Coronary artery (tissue), 2 donors: ENCODE measurements around the gene GPR39.

Experiments
- DNase-seq: peaks from one replicate; pipeline ENCODE4 v3.0.0-alpha.2; 2017; ENCODE audit warnings: low spot score
- H3K27ac ChIP-seq, 2 donors: fragments of 200-600 bp; sonication (generic); one replicate each; pipeline ENCODE4 v1.5.1; 2016 to 2019
- H3K4me3 ChIP-seq: fragments of 200-600 bp; sonication (generic); 2 replicates; pipeline ENCODE4 v1.5.1; 2016; ENCODE audit warnings: mild to moderate bottlenecking, moderate library complexity
- TF ChIP-seq, protein P1 (sequence below): fragments of 200-600 bp; sonication (generic); IDR thresholded peaks from one replicate; pipeline ENCODE4 v1.5.1; 2019; ENCODE audit warnings: antibody characterized with exemption

The GPR39 gene

GRCh38 chr2:132419235-132419634 lies 2.6 kb downstream of the GPR39 start:
- TF ChIP-seq, protein P1, sequence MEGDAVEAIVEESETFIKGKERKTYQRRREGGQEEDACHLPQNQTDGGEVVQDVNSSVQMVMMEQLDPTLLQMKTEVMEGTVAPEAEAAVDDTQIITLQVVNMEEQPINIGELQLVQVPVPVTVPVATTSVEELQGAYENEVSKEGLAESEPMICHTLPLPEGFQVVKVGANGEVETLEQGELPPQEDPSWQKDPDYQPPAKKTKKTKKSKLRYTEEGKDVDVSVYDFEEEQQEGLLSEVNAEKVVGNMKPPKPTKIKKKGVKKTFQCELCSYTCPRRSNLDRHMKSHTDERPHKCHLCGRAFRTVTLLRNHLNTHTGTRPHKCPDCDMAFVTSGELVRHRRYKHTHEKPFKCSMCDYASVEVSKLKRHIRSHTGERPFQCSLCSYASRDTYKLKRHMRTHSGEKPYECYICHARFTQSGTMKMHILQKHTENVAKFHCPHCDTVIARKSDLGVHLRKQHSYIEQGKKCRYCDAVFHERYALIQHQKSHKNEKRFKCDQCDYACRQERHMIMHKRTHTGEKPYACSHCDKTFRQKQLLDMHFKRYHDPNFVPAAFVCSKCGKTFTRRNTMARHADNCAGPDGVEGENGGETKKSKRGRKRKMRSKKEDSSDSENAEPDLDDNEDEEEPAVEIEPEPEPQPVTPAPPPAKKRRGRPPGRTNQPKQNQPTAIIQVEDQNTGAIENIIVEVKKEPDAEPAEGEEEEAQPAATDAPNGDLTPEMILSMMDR = no peak
- no peak for DNase-seq
- Histone ChIP-seq H3K27ac (no peak overlapping the region), H3K4me3 (no peak overlapping the region)

GRCh38 chr2:132419941-132420340 lies 3.3 kb downstream of the GPR39 start:
- no peak for DNase-seq
- H3K4me3 ChIP-seq = no peak overlapping the region
- TF ChIP-seq, protein P1 = no peak
- H3K27ac ChIP-seq = no peak overlapping the region

DNA sequence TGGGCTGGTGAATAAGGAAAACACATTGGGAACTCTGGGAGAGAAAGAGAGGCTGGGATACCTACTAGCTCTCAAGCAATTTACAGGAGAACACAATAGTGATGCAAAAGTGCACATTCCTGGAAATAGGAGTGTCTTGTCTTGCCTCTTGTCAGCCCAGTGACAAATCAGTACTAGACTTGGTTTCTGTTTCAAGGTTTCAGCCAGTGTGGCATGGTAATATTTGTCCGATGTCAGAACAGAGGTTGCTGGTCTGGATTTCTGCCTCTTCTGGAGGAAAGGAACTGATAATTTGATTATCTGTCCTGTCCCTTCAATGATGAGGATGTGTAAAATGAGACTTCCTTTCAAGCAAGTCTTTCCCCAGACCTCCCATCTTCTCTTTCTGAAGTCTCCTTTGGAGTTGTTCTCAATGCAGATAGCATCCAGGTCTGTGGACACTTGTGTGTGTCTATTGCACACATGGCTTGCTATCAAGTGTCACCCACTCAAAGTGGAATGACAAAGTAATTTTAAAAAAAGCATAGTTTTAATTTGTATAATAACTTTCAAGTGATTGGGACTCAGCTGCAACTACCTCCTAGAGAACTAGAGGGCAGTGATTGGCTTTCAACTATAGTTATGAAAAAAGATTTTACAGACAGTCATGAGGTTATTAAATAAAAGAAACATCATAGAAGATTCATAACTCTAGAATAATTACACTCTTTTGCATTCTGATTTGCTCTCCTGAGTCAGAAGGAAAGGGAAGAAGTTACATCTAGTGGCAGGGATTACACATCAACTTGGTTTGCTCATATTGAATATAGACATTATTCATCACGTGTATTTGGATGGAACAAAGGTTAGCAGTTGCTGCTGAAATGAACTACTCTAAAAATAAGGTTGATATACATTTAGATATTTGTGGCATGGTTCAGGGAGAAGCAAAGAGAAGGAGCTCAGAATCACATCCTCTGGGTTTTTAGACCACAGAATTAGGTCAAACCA lies 4.5 kb downstream of the GPR39 start:
- Histone ChIP-seq H3K27ac (no peak overlapping the region), H3K4me3 (no peak overlapping the region)
- DNase-seq = no peak
- TF ChIP-seq, protein P1 = no peak

DNA sequence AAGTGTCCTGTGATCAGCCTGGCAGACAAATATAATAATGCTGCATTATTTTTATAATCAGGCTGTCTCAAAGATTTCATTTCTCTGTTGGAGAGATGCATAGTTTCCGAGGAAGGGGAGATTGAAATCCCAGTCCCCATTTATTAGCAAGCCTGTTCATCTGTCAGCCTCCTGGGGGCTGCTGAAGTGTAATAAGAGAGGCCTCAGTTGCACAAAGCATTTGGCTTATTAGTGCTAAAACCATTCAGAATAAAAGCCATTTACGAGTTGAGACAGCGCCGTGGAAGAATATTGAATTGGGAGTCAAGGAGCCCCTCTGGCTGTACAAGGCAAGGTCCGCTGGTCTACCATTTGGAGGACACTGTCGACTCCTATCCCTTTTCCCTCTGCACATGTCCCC lies 6.1 kb downstream of the GPR39 start:
- Histone ChIP-seq H3K4me3 (no peak overlapping the region), H3K27ac (no peak overlapping the region)
- DNase-seq = no peak
- TF ChIP-seq, protein P1 = no peak

DNA sequence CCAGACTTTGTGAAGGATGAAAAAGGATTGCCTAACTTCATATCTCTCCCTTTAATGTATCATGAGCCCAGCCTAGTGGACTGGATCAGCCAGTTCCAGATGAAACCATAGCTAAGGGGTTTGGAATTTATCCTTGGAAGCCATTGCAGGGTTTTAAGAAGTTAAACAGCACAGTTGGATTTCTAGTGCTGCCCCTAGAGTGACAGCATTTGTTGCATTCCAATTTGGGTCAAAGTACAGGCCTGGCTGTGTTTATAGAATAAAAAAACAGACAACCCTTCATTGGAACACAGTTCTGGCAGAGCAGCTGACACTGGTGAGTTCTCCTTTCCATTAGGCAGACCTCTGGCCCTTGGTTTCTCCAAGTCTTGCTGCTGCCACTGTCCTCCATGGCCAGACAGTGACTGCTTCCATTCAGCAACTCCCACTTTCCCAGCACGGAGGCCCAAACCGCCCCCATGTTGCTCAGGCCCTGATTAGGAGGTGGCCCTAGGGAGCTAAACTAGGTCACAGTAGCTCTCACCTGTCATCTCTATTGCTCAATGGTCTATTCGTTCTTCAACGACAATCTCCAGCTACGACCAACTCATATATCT lies 8.0 kb downstream of the GPR39 start:
- no peak for DNase-seq
- peak overlapping the region in 1 of 2 donors; percentile 27 for H3K27ac ChIP-seq

GRCh38 chr2:132426033-132426432 lies 9.4 kb downstream of the GPR39 start:
- TF ChIP-seq, protein P1 = no peak
- no peak for DNase-seq

More for the DNA sequence above, 8.0 kb downstream of the GPR39 start:
- TF ChIP-seq, protein P1 = no peak
- no peak overlapping the region for H3K4me3 ChIP-seq

More at GRCh38 chr2:132426033-132426432, 9.4 kb downstream of the GPR39 start:
- no peak overlapping the region for H3K4me3 ChIP-seq
- H3K27ac ChIP-seq = no peak overlapping the region
